Keratinocyte (primary cell): Measurements from ENCODE around the gene GFOD1.

Experiments used
- EZH2 ChIP-seq: IDR thresholded peaks from one replicate; pipeline ENCODE4 v1.6.1; 2012; ENCODE audit warnings: inconsistent platforms, mild to moderate bottlenecking, low read length, moderate library complexity
- TF ChIP-seq, protein P1 (sequence below), 3 experiments: IDR thresholded peaks in 1 of 3; conservative IDR thresholded peaks in 1 of 3; optimal IDR thresholded peaks in 1 of 3; 2 replicates in 2 of 3; 3 replicates in 1 of 3; pipeline versions ENCODE3 to v1.5.1; 2011; ENCODE audit warnings: low read length in 3 of 3, mild to moderate bottlenecking in 3 of 3, moderate library complexity in 2 of 3, control low read depth in 1 of 3, inconsistent platforms in 1 of 3; ENCODE audit not compliant: insufficient read depth in 2 of 3; ENCODE audit errors: extremely low read depth in 1 of 3

DNA sequence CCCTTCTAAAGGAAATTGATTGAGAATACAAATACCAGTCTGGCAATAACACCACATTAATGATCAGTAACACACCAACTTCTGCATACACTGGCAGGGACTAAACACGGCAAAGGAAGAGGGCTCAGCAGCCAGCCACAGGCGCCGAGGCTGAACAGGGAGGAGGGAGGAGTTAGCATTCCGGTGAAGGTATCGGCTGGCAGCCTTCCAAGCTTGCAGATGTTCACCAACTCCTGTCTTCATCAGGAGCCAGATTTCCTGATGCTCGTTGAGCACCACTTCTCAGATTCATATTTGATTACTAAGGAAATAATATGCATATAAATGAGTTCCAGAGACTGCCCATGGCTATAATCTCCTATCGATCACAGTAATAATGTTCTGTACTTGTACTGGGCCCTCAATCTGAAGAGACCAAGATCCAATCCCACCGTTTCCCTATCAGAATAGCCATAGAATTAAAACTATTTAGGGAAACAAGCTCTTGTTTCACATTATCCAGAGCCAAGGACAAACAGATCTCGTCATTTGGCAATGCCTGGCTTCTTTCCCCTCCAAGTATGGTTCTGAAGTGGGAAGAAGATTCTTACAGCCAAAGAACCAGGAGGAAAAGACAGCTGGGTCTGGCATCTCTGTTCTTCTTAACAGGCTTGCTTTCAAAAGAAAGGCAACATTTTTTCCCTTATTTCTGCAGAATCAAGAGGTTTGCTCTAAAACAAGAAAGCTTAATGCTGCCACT is 42.2 kb downstream of the GFOD1 start:
- TF ChIP-seq, protein P1, sequence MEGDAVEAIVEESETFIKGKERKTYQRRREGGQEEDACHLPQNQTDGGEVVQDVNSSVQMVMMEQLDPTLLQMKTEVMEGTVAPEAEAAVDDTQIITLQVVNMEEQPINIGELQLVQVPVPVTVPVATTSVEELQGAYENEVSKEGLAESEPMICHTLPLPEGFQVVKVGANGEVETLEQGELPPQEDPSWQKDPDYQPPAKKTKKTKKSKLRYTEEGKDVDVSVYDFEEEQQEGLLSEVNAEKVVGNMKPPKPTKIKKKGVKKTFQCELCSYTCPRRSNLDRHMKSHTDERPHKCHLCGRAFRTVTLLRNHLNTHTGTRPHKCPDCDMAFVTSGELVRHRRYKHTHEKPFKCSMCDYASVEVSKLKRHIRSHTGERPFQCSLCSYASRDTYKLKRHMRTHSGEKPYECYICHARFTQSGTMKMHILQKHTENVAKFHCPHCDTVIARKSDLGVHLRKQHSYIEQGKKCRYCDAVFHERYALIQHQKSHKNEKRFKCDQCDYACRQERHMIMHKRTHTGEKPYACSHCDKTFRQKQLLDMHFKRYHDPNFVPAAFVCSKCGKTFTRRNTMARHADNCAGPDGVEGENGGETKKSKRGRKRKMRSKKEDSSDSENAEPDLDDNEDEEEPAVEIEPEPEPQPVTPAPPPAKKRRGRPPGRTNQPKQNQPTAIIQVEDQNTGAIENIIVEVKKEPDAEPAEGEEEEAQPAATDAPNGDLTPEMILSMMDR (optimal IDR thresholded peaks at IDR 0.05 in 1 of 3, IDR thresholded peaks at IDR 0.05 in 1 of 3, conservative IDR thresholded peaks at IDR 0.05 in 1 of 3; ENCODE audit: extremely low read depth in 1 of 3, insufficient read depth in 2 of 3, low read length in 3 of 3), result no peak
- no peak for TF ChIP-seq EZH2
